K562 (cell line): Measurements from ENCODE around the gene SYT1. TPM values are rescaled to one million over a fixed set of nuclear protein-coding genes. Genes with fewer than 3 reads are reported as not detected.

Source experiments
- DDX20 ChIP-seq: fragments of 450-650 bp; IDR thresholded peaks from 2 replicates; pipeline ENCODE4 v1.6.1; 2016; ENCODE audit warnings: missing genetic modification characterization, low read depth, mild to moderate bottlenecking, missing compliant biosample characterization, moderate library complexity
- DEAF1 ChIP-seq: fragments of 450-650 bp; formaldehyde crosslinking; IDR thresholded peaks from 2 replicates; pipeline ENCODE4 v1.4.0; 2020; ENCODE audit warnings: mild to moderate bottlenecking, moderate library complexity
- ETV6 ChIP-seq, 3 experiments: fragments of 150-350 bp in 1 of 3; sonication (generic) in 1 of 3; formaldehyde crosslinking in 1 of 3; IDR thresholded peaks; 2 replicates each; pipeline versions ENCODE4 v1.6.1 to v1.8.0; 2014 to 2022; ENCODE audit warnings: borderline replicate concordance in 2 of 3, low read depth in 2 of 3, antibody characterized with exemption in 1 of 3, low read length in 1 of 3, mild to moderate bottlenecking in 1 of 3, missing genetic modification reagents in 1 of 3
- HES1 ChIP-seq: fragments of 450-650 bp; IDR thresholded peaks from 2 replicates; pipeline ENCODE4 v1.6.1; 2016; ENCODE audit warnings: low read depth, mild to moderate bottlenecking, moderate library complexity
- RREB1 ChIP-seq: fragments of 250-450 bp; sonication (Bioruptor Pico); IDR thresholded peaks from 2 replicates; pipeline ENCODE4 v1.4.0; 2020
- ZBTB9 ChIP-seq: fragments of 450-650 bp; formaldehyde crosslinking; IDR thresholded peaks from 2 replicates; pipeline ENCODE4 v1.4.0; 2020; ENCODE audit warnings: mild to moderate bottlenecking, moderate library complexity
- ZNF507 ChIP-seq: conservative IDR thresholded peaks from 2 replicates; pipeline ENCODE4 v1.6.1; 2017; ENCODE audit warnings: missing genetic modification characterization, missing compliant biosample characterization
- polyA plus RNA-seq, 8 experiments: library from polyadenylated mRNA; depleted of rRNA in 4 of 8; stranded (reverse) in 5 of 8; unstranded in 3 of 8; fragments of >200 nt; fragmentation: Nextera tagmentation in 2 of 8; fragmentation: Illumina TruSeq in 1 of 8; extraction: Ambion mirVana in 2 of 8; extraction: Trizol in 1 of 8; gene quantifications; 2 replicates each; pipeline versions ENCODE4 v1.2.1 to v1.2.3, GENCODE V29; 2011 to 2014; ENCODE audit warnings: inconsistent platforms in 1 of 8, missing spikeins in 1 of 8
- total RNA-seq, 7 experiments: library from RNA; depleted of rRNA in 6 of 7; stranded (reverse); fragments of >200 nt in 6 of 7; fragmentation: Illumina TruSeq in 2 of 7; extraction: Trizol in 2 of 7; gene quantifications; 2 replicates each; pipeline versions ENCODE4 v1.2.1 to v1.2.3, GENCODE V29; 2011 to 2021; ENCODE audit warnings: low replicate concordance in 1 of 7

Gene SYT1
- total and polyA plus RNA-seq, 9 of the 15 experiments (the other 6 are each of a cell fraction or from before 2014, with no cell fraction given) = 0.03 to 0.13 (median 0.07) TPM; not detected in 4

GRCh38 chr12:79262938-79263337 lies 398.4 kb downstream of the SYT1 start (continued):
- no peak for TF ChIP-seq HES1
- no peak for TF ChIP-seq ETV6 (IDR thresholded peaks at IDR 0.05; ENCODE audit: borderline replicate concordance in 1 of 2, low read depth in 2 of 2, low read length in 1 of 2)
- no peak for TF ChIP-seq ETV6 (CRISPR knock-in tag; IDR thresholded peaks at IDR 0.05; ENCODE audit: borderline replicate concordance)
- no peak for TF ChIP-seq RREB1
- TF ChIP-seq DEAF1 (CRISPR knock-in tag) = no peak
- no peak for TF ChIP-seq DDX20 (tag)
- no peak for TF ChIP-seq ZNF507 (tag)
- TF ChIP-seq ZBTB9 (CRISPR knock-in tag) = no peak
